H9 (cell line): Measurements from ENCODE around the gene PKP1. TPM values are rescaled to one million over a fixed set of nuclear protein-coding genes. Genes with fewer than 3 reads are reported as not detected.

Experiments used
- DNase-seq: peaks from one replicate; pipeline ENCODE4 v3.0.0-alpha.2; 2017
- H2AFZ ChIP-seq: one replicate; pipeline ENCODE4 v1.6.1; 2013; ENCODE audit warnings: mild to moderate bottlenecking, low read length, control low read depth, moderate library complexity
- H2AK5ac ChIP-seq: 2 replicates; pipeline ENCODE4 v1.6.1; 2013; ENCODE audit warnings: low read length, control low read depth, mixed read lengths; ENCODE audit not compliant: insufficient read length
- H2BK120ac ChIP-seq: one replicate; pipeline ENCODE4 v1.6.1; 2013; ENCODE audit warnings: low read depth, mild to moderate bottlenecking, low read length, control low read depth, inconsistent platforms; ENCODE audit not compliant: poor library complexity, severe bottlenecking
- H2BK12ac ChIP-seq: 2 replicates; pipeline ENCODE4 v1.6.1; 2013; ENCODE audit warnings: low read length, control low read depth, mixed read lengths, low read depth; ENCODE audit not compliant: insufficient read length
- H2BK15ac ChIP-seq: 2 replicates; pipeline ENCODE4 v1.6.1; 2013; ENCODE audit warnings: low read depth, low read length, control low read depth
- H2BK20ac ChIP-seq: one replicate; pipeline ENCODE4 v1.6.1; 2013; ENCODE audit warnings: low read depth, mild to moderate bottlenecking, low read length, control low read depth, inconsistent platforms; ENCODE audit not compliant: poor library complexity, severe bottlenecking
- H2BK5ac ChIP-seq: 2 replicates; pipeline ENCODE4 v1.6.1; 2013; ENCODE audit warnings: low read length, control low read depth, mixed read lengths; ENCODE audit not compliant: insufficient read length
- H3K14ac ChIP-seq: 2 replicates; pipeline ENCODE4 v1.6.1; 2013; ENCODE audit warnings: low read length, control low read depth; ENCODE audit not compliant: insufficient read depth
- H3K18ac ChIP-seq: 2 replicates; pipeline ENCODE4 v1.6.1; 2013; ENCODE audit warnings: low read depth, mild to moderate bottlenecking, mixed read lengths, low read length, control low read depth; ENCODE audit not compliant: insufficient read length
- H3K23ac ChIP-seq: 2 replicates; pipeline ENCODE4 v1.6.1; 2013; ENCODE audit warnings: low read length, control low read depth, mixed read lengths, low read depth; ENCODE audit not compliant: insufficient read length
- H3K23me2 ChIP-seq: 2 replicates; pipeline ENCODE4 v1.6.1; 2013; ENCODE audit warnings: low read depth, mild to moderate bottlenecking, mixed read lengths, low read length, control low read depth; ENCODE audit not compliant: insufficient read length, poor library complexity, severe bottlenecking
- H3K27ac ChIP-seq: 2 replicates; pipeline ENCODE4 v1.5.1; 2013; ENCODE audit warnings: low read length, control low read depth, mixed read lengths, low read depth; ENCODE audit not compliant: insufficient read length
- H3K27me3 ChIP-seq: 2 replicates; pipeline ENCODE4 v1.6.1; 2013; ENCODE audit warnings: low read length, control low read depth, inconsistent platforms; ENCODE audit not compliant: insufficient read depth
- H3K4ac ChIP-seq: 2 replicates; pipeline ENCODE4 v1.6.1; 2013; ENCODE audit warnings: low read depth, mild to moderate bottlenecking, control low read depth, inconsistent platforms, low read length, moderate library complexity
- H3K4me1 ChIP-seq: 2 replicates; pipeline ENCODE4 v1.6.1; 2013; ENCODE audit warnings: low read length, control low read depth, inconsistent platforms; ENCODE audit not compliant: insufficient read depth
- H3K4me2 ChIP-seq: 2 replicates; pipeline ENCODE4 v1.6.1; 2013; ENCODE audit warnings: low read length, control low read depth, mixed read lengths; ENCODE audit not compliant: insufficient read length, insufficient read depth
- H3K56ac ChIP-seq: 2 replicates; pipeline ENCODE4 v1.6.1; 2013; ENCODE audit warnings: low read depth, mild to moderate bottlenecking, mixed read lengths, low read length, control low read depth; ENCODE audit not compliant: insufficient read length
- H3K79me1 ChIP-seq: 2 replicates; pipeline ENCODE4 v1.6.1; 2013; ENCODE audit warnings: low read depth, mild to moderate bottlenecking, moderate library complexity, low read length, control low read depth, inconsistent platforms; ENCODE audit not compliant: insufficient read depth, poor library complexity, severe bottlenecking
- H3K79me2 ChIP-seq: 2 replicates; pipeline ENCODE4 v1.6.1; 2013; ENCODE audit warnings: low read length, control low read depth, inconsistent platforms; ENCODE audit not compliant: insufficient read depth
- H3K9ac ChIP-seq: 2 replicates; pipeline ENCODE4 v1.6.1; 2013; ENCODE audit warnings: low read length, control low read depth, mixed read lengths; ENCODE audit not compliant: insufficient read length; ENCODE audit errors: extremely low read depth
- H3K9me3 ChIP-seq: one replicate; pipeline ENCODE4 v1.6.1; 2013; ENCODE audit warnings: low read depth, low read length, inconsistent platforms; ENCODE audit not compliant: control insufficient read depth
- H3T11ph ChIP-seq: one replicate; pipeline ENCODE4 v1.6.1; 2013; ENCODE audit warnings: mild to moderate bottlenecking, low read length, control low read depth, inconsistent platforms
- H4K20me1 ChIP-seq: one replicate; pipeline ENCODE4 v1.6.1; 2013; ENCODE audit not compliant: control insufficient read depth, insufficient read length, insufficient read depth
- H4K5ac ChIP-seq: 2 replicates; pipeline ENCODE4 v1.6.1; 2013; ENCODE audit warnings: low read depth, mild to moderate bottlenecking, mixed read lengths, low read length, control low read depth; ENCODE audit not compliant: insufficient read length
- H4K8ac ChIP-seq: replicated peaks from 2 replicates; pipeline ENCODE4 v1.6.1; 2013; ENCODE audit warnings: low read length, control low read depth, mixed read lengths, low read depth; ENCODE audit not compliant: insufficient read length
- H4K91ac ChIP-seq: 2 replicates; pipeline ENCODE4 v1.6.1; 2013; ENCODE audit warnings: low read depth, mild to moderate bottlenecking, moderate library complexity, mixed read lengths, low read length, control low read depth; ENCODE audit not compliant: insufficient read length
- H3K27ac Mint-ChIP-seq, 3 experiments: 2 replicates in 2 of 3; 3 replicates in 1 of 3; pipeline ENCODE4 v1.8.0; 2020 to 2021; ENCODE audit warnings: mixed read lengths in 3 of 3, mild to moderate bottlenecking in 1 of 3, moderate library complexity in 1 of 3
- H3K27me3 Mint-ChIP-seq: 2 replicates; pipeline ENCODE4 v1.8.0; 2021; ENCODE audit warnings: low read depth, mild to moderate bottlenecking, moderate library complexity, mixed read lengths
- H3K36me3 Mint-ChIP-seq, 3 experiments: 2 replicates in 2 of 3; 3 replicates in 1 of 3; pipeline ENCODE4 v1.8.0; 2020 to 2021; ENCODE audit warnings: low read depth in 3 of 3, mixed read lengths in 3 of 3; ENCODE audit not compliant: insufficient read depth in 1 of 3
- H3K4me1 Mint-ChIP-seq, 2 experiments: 2 replicates each; pipeline ENCODE4 v1.8.0; 2020; ENCODE audit warnings: mixed read lengths in 2 of 2
- H3K4me3 Mint-ChIP-seq, 2 experiments: 2 replicates in 1 of 2; 3 replicates in 1 of 2; pipeline ENCODE4 v1.8.0; 2020 to 2021; ENCODE audit warnings: mild to moderate bottlenecking in 2 of 2, mixed read lengths in 2 of 2, moderate library complexity in 1 of 2
- H3K9me3 Mint-ChIP-seq, 2 experiments: 2 replicates in 1 of 2; 3 replicates in 1 of 2; pipeline ENCODE4 v1.8.0; 2020; ENCODE audit warnings: mild to moderate bottlenecking in 2 of 2, mixed read lengths in 2 of 2, moderate library complexity in 1 of 2
- WGBS: extraction: QIAGEN DNeasy Blood & Tissue Kit; methylation state at CpG from one replicate; pipeline ENCODE4 v1.1.7; 2013; ENCODE audit warnings: missing lambda C conversion rate, low lambda C conversion rate, mixed read lengths; ENCODE audit not compliant: insufficient read length; ENCODE audit errors: extremely low coverage; 5-methylcytosine and 5-hydroxymethylcytosine counted together
- total RNA-seq: library from RNA; stranded (reverse); gene quantifications from 2 replicates; pipeline ENCODE4 v1.2.1, GENCODE V29; 2021
- TF ChIP-seq, protein P1 (sequence below): fragments of 200-600 bp; sonication (generic); conservative IDR thresholded peaks from 3 replicates; pipeline ENCODE4 v1.8.0; 2021; ENCODE audit warnings: antibody characterized with exemption, mild to moderate bottlenecking

The PKP1 gene
- total RNA-seq, 1 experiment from 2014 or later: 0.09 TPM

- H4K8ac ChIP-seq: no peak overlapping the region
- H3K4me2 ChIP-seq: no peak overlapping the region
- H2AFZ ChIP-seq: no peak overlapping the region
- H2BK12ac ChIP-seq: no peak overlapping the region
- H3K4ac ChIP-seq: no peak overlapping the region
- DNase-seq: no peak
- no peak overlapping the region for H4K5ac ChIP-seq
- no peak overlapping the region for H2BK120ac ChIP-seq
- H3K14ac ChIP-seq: no peak overlapping the region
- H3K4me1 ChIP-seq: no peaks in the 10 kb centered on the region
- TF ChIP-seq, protein P1, sequence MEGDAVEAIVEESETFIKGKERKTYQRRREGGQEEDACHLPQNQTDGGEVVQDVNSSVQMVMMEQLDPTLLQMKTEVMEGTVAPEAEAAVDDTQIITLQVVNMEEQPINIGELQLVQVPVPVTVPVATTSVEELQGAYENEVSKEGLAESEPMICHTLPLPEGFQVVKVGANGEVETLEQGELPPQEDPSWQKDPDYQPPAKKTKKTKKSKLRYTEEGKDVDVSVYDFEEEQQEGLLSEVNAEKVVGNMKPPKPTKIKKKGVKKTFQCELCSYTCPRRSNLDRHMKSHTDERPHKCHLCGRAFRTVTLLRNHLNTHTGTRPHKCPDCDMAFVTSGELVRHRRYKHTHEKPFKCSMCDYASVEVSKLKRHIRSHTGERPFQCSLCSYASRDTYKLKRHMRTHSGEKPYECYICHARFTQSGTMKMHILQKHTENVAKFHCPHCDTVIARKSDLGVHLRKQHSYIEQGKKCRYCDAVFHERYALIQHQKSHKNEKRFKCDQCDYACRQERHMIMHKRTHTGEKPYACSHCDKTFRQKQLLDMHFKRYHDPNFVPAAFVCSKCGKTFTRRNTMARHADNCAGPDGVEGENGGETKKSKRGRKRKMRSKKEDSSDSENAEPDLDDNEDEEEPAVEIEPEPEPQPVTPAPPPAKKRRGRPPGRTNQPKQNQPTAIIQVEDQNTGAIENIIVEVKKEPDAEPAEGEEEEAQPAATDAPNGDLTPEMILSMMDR: no peak
- H3K36me3 Mint-ChIP-seq: no peaks in the 10 kb centered on the region
- no peaks in the 10 kb centered on the region for H3K79me2 ChIP-seq
- H3K27ac ChIP-seq: no peak overlapping the region
- H3K4me3 Mint-ChIP-seq: no peak overlapping the region
- H4K20me1 ChIP-seq: no peaks in the 10 kb centered on the region
- no peaks in the 10 kb centered on the region for H3K27me3 ChIP-seq
- no peak overlapping the region for H2BK20ac ChIP-seq
- no peaks in the 10 kb centered on the region for H3K9me3 ChIP-seq
- H3K4me1 Mint-ChIP-seq: peaks cover 5% of the 10 kb centered on the region in 2 experiments; a peak in 3 of 4 replicates
- no peaks in the 10 kb centered on the region for H3K9me3 Mint-ChIP-seq
- no peak overlapping the region for H4K91ac ChIP-seq
- H3K79me1 ChIP-seq: no peaks in the 10 kb centered on the region
- H3K27ac Mint-ChIP-seq: no peak overlapping the region
- H3K23me2 ChIP-seq: no peaks in the 10 kb centered on the region
- no peak overlapping the region for H3K18ac ChIP-seq
- H3K9ac ChIP-seq: no peak overlapping the region
- H3K23ac ChIP-seq: no peak overlapping the region
- no peak overlapping the region for H3K56ac ChIP-seq
- no peak overlapping the region for H3T11ph ChIP-seq
- peaks cover 43% of the 10 kb centered on the region for H3K27me3 Mint-ChIP-seq
- no CpG with 5 or more reads among the region's 7 CpGs for WGBS
- no peak overlapping the region for H2BK15ac ChIP-seq
- H2BK5ac ChIP-seq: no peak overlapping the region
- no peak overlapping the region for H2AK5ac ChIP-seq
Observed at GRCh38 chr1:201269281-201269680, 14.0 kb upstream of the PKP1 start.
